ENCODE data around the gene NOP16.

Gene NOP16

DNA sequence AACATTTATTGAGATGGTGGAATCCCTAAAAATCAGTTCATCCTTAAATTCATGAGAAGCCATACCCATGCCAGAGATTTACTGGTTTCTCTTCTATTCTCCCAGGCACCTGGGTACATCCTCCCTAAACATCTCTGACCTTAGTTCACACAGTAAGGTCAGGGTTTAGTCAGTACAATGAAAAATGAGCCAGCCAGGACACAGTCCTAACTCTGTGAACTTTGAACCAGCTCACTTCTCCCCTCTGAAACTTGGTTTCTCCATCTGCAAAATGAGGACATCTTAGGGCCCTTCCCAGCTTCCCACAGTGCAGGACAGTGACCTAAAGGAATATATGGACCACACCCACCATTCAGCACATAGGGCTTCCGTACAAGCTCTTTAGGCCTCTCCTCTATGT lies 1.9 kb downstream of the NOP16 start:
- no peak for DNase-seq (ENCODE audit: low spot score)

DNA sequence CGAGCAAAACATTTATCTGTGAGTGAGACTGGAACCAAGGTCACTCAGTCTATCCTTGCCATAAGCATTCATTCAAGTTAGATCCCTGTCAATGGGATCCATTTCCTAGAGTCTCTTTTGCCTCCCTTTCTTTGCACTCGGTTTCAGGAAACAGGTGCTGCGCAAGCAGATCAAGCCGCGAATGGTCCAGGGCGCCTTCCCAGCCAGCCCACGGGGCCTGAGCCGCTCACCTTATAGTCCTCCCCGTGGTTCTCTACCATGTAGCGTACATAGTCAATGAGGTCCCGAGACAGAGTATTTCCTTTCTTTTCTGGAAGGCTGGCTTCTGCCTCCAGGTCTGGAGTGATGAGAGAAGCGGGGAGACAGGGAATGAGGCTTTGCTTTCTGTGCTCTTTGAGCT lies 3.4 kb downstream of the NOP16 start:
- DNase-seq (ENCODE audit: low spot score): no peak

GRCh38 chr5:176384366-176384930 lies 4.0 kb downstream of the NOP16 start:
- DNase-seq (ENCODE audit: low spot score): no peak

DNA sequence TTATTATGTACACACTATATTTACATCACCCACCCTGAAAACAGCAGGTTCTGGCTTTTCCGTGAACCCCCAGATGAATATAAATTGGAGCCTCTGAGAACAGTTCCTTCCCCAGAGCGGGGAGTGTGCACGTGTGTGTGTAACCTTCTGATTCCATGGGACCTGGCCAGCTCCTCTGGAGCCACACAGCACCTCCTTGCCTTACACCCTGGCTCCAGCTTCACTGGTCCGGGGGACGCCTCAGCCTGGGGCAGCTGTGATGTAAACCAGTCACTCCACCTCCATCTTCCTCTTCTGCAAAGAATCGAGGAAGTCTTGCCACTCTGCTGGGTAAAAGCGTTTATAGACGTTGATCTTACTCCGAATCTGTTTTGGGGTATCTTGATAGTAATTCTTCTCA lies 4.4 kb downstream of the NOP16 start:
- no peak for DNase-seq (ENCODE audit: low spot score)

DNA sequence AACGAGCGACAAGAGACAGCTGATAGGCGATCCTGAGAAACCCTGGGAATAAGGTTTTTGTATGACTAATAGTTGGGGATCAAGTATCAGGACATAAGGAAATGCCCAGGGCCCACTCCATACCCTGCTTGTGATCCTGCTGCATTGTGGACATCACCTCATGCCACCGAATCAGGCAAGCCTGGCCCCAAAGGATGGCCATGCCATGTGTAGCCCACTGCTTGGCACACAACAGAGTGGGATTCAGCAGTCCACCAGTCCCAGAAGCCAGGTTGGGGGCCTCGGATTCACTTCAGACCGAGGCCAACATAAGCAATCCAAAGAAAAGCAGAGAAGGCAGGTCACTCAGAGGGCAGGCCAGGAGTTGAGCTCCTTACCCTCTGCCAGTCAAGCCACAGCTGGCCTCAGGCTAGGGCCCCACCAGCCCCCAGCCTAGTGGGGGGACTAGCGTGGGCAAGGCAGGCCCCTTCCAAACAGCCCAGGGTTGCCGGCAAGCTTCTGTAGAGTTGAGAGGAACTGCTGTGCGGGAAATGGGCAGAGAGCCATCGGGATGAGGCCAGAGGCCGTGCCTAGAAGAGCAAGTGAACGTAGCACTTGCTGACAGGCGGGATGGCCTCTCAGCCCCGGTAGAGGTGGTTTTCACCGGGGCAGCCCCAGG lies 5.0 kb downstream of the NOP16 start:
- DNase-seq (ENCODE audit: low spot score): no peak

DNA sequence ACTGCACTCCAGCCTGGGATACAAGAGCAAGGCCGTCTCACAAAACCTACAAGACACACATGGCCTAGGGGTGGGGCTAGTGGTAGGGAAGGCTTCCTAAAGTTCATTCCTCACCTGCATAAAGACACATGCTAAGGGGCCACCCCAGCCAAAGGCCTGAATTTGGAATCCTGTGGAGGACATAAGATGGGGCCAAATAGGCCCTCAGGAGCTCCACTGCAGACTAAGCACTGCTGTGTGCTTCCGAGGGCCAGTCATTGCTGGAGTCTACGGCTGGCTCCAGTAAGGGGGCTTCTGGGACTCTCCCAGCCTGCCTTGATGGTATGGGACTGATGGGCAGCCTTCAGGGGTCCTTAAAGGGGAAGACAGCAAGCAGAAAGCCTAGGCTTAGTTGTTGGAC lies 5.7 kb downstream of the NOP16 start:
- DNase-seq (ENCODE audit: low spot score): no peak

DNA sequence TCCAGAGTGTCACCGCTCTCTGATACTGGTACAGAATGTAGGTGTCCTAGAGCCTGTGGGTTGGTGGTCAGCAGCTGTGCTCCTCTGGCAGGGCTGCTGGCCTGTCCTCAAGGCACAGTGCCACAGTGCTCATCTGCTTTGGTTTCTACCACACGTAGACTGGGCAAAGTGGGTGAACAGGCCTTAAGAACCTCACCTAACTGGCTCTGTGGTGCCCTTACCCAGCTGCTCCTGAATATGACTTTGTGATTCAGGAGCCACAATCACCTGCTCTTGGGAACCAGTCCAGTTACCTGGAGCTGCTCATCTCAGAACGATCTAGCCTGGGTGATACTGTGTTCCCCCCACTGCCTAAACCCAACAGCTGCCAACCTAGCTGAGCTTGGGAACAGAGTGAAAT lies 6.4 kb downstream of the NOP16 start:
- no peak for DNase-seq (ENCODE audit: low spot score)

GRCh38 chr5:176381423-176381822 lies 7.0 kb downstream of the NOP16 start:
- no peak for DNase-seq (ENCODE audit: low spot score)

GRCh38 chr5:176379881-176380280 lies 8.5 kb downstream of the NOP16 start:
- DNase-seq (ENCODE audit: low spot score): no peak

GRCh38 chr5:176373100-176373818 lies 15.1 kb downstream of the NOP16 start:
- no peak for DNase-seq (ENCODE audit: low spot score)

- DNase-seq (ENCODE audit: low spot score): no peak
Observed at GRCh38 chr5:176371621-176372539, 16.5 kb downstream of the NOP16 start.

GRCh38 chr5:176369934-176370711 lies 18.3 kb downstream of the NOP16 start:
- no peak for DNase-seq (ENCODE audit: low spot score)

DNA sequence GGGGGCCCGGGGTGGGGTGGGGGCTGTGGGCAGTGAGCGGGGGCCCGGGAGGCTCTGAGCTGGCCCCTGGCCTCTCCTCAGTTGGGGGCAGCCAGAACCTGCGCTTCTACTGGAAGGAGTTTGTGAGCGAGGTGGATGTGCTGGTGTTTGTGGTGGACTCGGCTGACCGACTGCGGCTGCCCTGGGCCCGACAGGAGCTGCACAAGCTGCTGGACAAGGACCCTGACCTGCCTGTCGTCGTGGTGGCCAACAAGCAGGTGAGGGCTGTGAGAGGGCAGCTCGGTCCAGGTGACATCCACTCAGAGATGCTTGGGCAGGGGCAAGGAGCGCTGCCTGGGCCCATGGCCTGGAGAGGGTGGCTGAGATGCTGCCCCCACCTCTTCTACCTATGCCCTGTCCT lies 19.7 kb downstream of the NOP16 start:
- no peak for DNase-seq (ENCODE audit: low spot score)

DNA sequence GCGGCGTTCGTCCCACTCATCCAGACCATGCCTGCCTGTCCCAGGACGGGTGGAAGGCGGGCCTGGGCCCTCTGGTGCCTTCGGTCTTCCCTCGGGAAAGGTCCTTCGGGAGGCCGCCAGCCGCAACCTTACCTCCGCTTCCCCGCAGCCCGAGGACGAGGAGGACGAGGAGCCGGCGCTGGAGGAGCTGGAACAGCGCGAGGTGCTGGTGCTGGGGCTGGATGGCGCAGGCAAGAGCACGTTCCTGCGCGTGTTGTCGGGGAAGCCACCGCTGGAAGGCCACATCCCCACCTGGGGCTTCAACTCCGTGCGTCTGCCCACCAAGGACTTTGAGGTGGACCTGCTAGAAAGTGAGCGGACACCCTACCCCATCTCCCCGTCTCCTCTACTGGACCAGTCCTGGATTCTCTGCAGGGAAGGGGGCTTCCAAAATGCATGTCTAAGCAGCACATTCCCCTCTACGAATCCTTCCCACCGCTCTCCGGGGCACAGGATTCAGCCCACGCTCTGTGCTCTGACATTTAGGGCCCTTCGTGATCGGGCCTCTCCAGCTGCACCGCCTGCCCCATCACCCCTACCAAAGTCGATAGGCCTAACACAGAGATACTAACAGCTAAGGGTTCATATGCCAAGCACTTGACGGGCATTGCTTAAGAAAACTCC lies 22.0 kb downstream of the NOP16 start:
- DNase-seq (ENCODE audit: low spot score): no peak

- peak; percentile 26 for DNase-seq (ENCODE audit: low spot score)
Observed at GRCh38 chr5:176365351-176366231, 22.8 kb downstream of the NOP16 start, which contains the start of gene ARL10. ARL10 (plus strand) TSS chr5:176365487; CDS start chr5:176365564, 77 bp downstream.

DNA sequence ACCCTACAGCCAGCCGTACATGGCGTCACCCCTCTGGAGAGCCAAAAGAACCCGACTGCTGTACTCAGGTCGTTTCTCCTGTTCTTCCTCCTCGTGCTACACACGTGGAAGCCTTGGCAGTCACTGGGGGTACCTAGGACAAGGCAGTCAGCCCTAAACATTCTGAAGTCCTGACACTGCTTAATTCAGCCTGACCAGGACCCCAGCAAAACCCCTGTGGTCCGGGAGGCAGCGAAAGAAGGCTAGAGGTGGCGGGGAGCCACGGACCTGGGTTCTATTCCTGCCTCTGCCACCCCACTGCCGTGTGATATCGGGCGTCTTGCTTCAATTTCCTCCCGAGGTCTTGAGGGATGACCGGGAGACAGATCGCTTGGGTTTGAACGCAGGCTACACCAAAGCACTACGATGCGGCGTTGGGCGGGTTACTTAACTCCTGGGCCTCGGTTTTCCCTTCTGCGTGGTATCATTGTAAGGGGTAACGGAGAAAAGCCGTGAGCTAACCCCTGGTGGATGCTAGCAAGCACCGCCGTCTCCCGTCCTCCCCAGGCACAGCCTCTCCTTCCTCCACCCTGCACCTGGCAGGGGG lies 23.5 kb downstream of the NOP16 start:
- DNase-seq (ENCODE audit: low spot score): no peak

DNA sequence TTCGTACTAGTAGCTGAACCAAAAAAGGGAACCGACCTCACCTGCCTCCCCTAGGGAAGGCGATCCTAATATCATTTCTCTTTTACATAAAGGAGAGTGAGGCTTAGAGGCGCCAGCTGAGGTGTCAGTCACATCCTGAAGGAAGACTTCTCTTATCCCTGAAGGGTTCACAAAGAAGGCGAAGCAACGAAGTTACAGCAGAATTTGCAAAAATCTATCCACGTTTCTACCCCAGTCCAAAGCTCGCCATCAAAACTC lies 26.2 kb downstream of the NOP16 start:
- DNase-seq (ENCODE audit: low spot score): no peak

GRCh38 chr5:176361437-176362232 lies 26.8 kb downstream of the NOP16 start, which contains the start of gene KIAA1191:
KIAA1191 (minus strand) TSS chr5:176361764; CDS start chr5:176359508, 2,256 bp downstream.
- DNase-seq (ENCODE audit: low spot score): peak; percentile 84

DNA sequence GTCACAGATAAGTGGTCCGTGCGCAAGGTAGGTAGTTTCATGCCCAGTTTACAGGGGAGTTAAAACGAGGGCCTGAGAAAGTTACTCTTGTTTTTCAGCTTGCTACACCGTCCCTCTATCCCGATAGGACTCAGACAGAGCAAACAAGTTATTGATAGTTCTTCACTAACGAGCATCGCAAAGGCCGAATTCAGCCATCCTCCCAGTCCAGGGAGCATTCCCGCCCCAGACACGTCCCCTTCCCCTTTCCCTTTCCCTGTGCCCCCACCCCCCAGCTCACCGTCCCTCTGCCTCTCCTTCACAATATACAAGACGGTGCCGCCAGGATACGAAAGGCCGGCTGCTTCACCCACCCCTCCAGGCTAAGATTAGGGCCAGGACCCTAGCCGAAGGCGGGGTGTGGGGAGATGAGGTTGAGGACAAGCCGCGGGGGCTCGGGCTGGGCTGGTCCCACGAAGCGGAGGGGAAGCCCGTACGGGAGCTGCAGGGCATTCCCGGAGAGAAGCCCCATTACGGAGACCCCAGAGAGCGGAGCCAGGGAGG lies 27.4 kb downstream of the NOP16 start:
- peak; percentile 10 for DNase-seq (ENCODE audit: low spot score)

Measured in kidney capillary endothelial cell (primary cell).